ENCODE results near the gene H2AZ1. TPM values are rescaled to one million over a fixed set of nuclear protein-coding genes. Genes with fewer than 3 reads are reported as not detected.

H2AZ1 gene
- polyA plus RNA-seq, 1 donor from 2014 or later = 571 TPM

DNA sequence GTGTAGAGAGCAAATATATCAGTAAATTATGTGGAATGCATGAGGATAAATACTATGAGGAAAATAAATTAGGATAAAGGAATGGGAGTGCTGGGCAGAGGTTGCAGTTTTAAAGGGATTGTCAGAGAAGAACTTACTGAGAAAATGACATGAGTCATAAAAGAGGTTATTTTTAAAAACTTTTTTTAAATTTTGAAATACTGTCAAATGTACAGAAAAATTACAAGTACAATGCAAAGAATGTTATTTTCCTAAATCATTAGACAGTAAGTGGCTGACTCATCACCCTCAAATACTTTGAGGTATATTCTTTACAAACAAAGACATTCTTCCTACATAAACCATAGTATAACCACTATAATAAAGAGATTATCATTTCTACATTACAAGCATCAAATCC, 29.8 kb upstream of the H2AZ1 start:
- Histone ChIP-seq H3K27me3 (ENCODE audit: insufficient read depth, low read depth, low read length) (no peaks in the 10 kb centered on the region), H3F3A (ENCODE audit: insufficient read depth, low read length, poor library complexity, severe bottlenecking) (no peaks in the 10 kb centered on the region), H3K27ac (ENCODE audit: low read length) (no peak overlapping the region), H3K79me2 (replicated peaks; ENCODE audit: insufficient read depth, low read length) (no peaks in the 10 kb centered on the region), H2AFZ (ENCODE audit: low read depth, low read length) (no peak overlapping the region), H4K20me1 (ENCODE audit: insufficient read depth) (no peaks in the 10 kb centered on the region), H3K9me3 (ENCODE audit: low read length) (no peaks in the 10 kb centered on the region), H3K9me2 (ENCODE audit: insufficient read depth, low read length) (no peaks in the 10 kb centered on the region), H3K9ac (ENCODE audit: low read length) (no peak overlapping the region), H3K4me3 (ENCODE audit: low read length) (no peak overlapping the region), H3K4me2 (ENCODE audit: low read length) (no peak overlapping the region), H3K36me3 (ENCODE audit: insufficient read depth, low read length) (no peaks in the 10 kb centered on the region)
- TF ChIP-seq SMC3 (conservative IDR thresholded peaks at IDR 0.05; ENCODE audit: poor library complexity) = no peak
- no peak for TF ChIP-seq POLR2AphosphoS5 (IDR thresholded peaks at IDR 0.05)
- TF ChIP-seq, protein P1, sequence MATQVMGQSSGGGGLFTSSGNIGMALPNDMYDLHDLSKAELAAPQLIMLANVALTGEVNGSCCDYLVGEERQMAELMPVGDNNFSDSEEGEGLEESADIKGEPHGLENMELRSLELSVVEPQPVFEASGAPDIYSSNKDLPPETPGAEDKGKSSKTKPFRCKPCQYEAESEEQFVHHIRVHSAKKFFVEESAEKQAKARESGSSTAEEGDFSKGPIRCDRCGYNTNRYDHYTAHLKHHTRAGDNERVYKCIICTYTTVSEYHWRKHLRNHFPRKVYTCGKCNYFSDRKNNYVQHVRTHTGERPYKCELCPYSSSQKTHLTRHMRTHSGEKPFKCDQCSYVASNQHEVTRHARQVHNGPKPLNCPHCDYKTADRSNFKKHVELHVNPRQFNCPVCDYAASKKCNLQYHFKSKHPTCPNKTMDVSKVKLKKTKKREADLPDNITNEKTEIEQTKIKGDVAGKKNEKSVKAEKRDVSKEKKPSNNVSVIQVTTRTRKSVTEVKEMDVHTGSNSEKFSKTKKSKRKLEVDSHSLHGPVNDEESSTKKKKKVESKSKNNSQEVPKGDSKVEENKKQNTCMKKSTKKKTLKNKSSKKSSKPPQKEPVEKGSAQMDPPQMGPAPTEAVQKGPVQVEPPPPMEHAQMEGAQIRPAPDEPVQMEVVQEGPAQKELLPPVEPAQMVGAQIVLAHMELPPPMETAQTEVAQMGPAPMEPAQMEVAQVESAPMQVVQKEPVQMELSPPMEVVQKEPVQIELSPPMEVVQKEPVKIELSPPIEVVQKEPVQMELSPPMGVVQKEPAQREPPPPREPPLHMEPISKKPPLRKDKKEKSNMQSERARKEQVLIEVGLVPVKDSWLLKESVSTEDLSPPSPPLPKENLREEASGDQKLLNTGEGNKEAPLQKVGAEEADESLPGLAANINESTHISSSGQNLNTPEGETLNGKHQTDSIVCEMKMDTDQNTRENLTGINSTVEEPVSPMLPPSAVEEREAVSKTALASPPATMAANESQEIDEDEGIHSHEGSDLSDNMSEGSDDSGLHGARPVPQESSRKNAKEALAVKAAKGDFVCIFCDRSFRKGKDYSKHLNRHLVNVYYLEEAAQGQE (IDR thresholded peaks at IDR 0.05; ENCODE audit: borderline replicate concordance) = no peak
- TF ChIP-seq TAF1 (IDR thresholded peaks at IDR 0.05; ENCODE audit: low read depth) = no peak
- no peak for TF ChIP-seq MXI1 (conservative IDR thresholded peaks at IDR 0.05; ENCODE audit: poor library complexity, severe bottlenecking)
- no peak for TF ChIP-seq EP300 (conservative IDR thresholded peaks at IDR 0.05; ENCODE audit: poor library complexity, severe bottlenecking)
- no peak for TF ChIP-seq EZH2 (IDR thresholded peaks at IDR 0.05; ENCODE audit: borderline replicate concordance, insufficient read depth, low read length, poor library complexity, severe bottlenecking)
- TF ChIP-seq RAD21 (conservative IDR thresholded peaks at IDR 0.05) = no peak
- TF ChIP-seq, protein P2, sequence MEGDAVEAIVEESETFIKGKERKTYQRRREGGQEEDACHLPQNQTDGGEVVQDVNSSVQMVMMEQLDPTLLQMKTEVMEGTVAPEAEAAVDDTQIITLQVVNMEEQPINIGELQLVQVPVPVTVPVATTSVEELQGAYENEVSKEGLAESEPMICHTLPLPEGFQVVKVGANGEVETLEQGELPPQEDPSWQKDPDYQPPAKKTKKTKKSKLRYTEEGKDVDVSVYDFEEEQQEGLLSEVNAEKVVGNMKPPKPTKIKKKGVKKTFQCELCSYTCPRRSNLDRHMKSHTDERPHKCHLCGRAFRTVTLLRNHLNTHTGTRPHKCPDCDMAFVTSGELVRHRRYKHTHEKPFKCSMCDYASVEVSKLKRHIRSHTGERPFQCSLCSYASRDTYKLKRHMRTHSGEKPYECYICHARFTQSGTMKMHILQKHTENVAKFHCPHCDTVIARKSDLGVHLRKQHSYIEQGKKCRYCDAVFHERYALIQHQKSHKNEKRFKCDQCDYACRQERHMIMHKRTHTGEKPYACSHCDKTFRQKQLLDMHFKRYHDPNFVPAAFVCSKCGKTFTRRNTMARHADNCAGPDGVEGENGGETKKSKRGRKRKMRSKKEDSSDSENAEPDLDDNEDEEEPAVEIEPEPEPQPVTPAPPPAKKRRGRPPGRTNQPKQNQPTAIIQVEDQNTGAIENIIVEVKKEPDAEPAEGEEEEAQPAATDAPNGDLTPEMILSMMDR (IDR thresholded peaks at IDR 0.05; ENCODE audit: poor library complexity, severe bottlenecking) = no peak

DNA sequence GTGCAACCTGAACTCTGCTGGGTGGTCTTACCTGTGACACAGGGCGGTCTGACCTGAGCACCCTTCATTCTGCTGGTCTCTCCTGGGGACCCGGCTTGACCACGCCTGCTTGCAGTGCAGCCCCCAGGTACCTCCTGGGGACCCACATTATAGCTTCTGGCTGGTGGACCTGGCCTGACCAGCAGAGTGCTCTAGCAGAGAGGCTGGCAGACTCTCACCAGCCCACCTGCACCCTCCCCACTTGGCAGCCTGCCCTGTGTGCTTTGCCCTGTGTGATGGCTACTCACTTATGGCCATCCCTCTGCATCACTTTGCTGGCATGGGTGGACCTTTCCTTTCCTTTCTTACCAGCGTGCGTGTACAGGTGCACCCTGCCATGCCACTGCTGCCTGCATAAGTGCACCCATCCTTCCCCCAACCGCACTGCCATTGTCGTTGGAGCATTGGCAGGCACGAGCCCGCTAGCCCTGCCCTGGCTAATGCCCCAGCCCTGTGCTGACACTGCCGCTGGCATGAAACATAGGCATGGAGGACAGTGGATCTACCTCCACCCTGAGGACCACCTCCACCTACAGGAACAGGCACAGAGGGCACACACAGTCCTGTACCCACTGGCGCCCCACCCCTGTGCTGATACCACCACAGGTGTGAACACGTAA, 21.5 kb upstream of the H2AZ1 start:
- Histone ChIP-seq H3K4me2 (ENCODE audit: low read length) (no peak overlapping the region), H3K9ac (ENCODE audit: low read length) (no peak overlapping the region), H3K27me3 (ENCODE audit: insufficient read depth, low read depth, low read length) (no peaks in the 10 kb centered on the region), H3K79me2 (replicated peaks; ENCODE audit: insufficient read depth, low read length) (no peaks in the 10 kb centered on the region), H2AFZ (ENCODE audit: low read depth, low read length) (no peak overlapping the region), H3K9me2 (ENCODE audit: insufficient read depth, low read length) (no peaks in the 10 kb centered on the region), H3K9me3 (ENCODE audit: low read length) (no peaks in the 10 kb centered on the region), H3F3A (ENCODE audit: insufficient read depth, low read length, poor library complexity, severe bottlenecking) (no peaks in the 10 kb centered on the region), H3K36me3 (ENCODE audit: insufficient read depth, low read length) (no peaks in the 10 kb centered on the region), H3K4me3 (ENCODE audit: low read length) (no peak overlapping the region), H4K20me1 (ENCODE audit: insufficient read depth) (no peaks in the 10 kb centered on the region), H3K27ac (ENCODE audit: low read length) (no peak overlapping the region)
- no peak for TF ChIP-seq TAF1 (IDR thresholded peaks at IDR 0.05; ENCODE audit: low read depth)
- TF ChIP-seq, protein P1 (IDR thresholded peaks at IDR 0.05; ENCODE audit: borderline replicate concordance) = no peak
- TF ChIP-seq POLR2AphosphoS5 (IDR thresholded peaks at IDR 0.05) = no peak
- TF ChIP-seq EZH2 (IDR thresholded peaks at IDR 0.05; ENCODE audit: borderline replicate concordance, insufficient read depth, low read length, poor library complexity, severe bottlenecking) = no peak
- no peak for TF ChIP-seq EP300 (conservative IDR thresholded peaks at IDR 0.05; ENCODE audit: poor library complexity, severe bottlenecking)
- TF ChIP-seq MXI1 (conservative IDR thresholded peaks at IDR 0.05; ENCODE audit: poor library complexity, severe bottlenecking) = no peak
- TF ChIP-seq, protein P2 (IDR thresholded peaks at IDR 0.05; ENCODE audit: poor library complexity, severe bottlenecking) = no peak
- no peak for TF ChIP-seq RAD21 (conservative IDR thresholded peaks at IDR 0.05)
- no peak for TF ChIP-seq SMC3 (conservative IDR thresholded peaks at IDR 0.05; ENCODE audit: poor library complexity)
